ENCODE data around the gene MCF2L.

The MCF2L gene

GRCh38 chr13:112951674-112952371 is 17.2 kb upstream of the MCF2L start:
- DNase-seq, result no peak

GRCh38 chr13:112952759-112953551 is 16.1 kb upstream of the MCF2L start:
- DNase-seq, result no peak

DNA sequence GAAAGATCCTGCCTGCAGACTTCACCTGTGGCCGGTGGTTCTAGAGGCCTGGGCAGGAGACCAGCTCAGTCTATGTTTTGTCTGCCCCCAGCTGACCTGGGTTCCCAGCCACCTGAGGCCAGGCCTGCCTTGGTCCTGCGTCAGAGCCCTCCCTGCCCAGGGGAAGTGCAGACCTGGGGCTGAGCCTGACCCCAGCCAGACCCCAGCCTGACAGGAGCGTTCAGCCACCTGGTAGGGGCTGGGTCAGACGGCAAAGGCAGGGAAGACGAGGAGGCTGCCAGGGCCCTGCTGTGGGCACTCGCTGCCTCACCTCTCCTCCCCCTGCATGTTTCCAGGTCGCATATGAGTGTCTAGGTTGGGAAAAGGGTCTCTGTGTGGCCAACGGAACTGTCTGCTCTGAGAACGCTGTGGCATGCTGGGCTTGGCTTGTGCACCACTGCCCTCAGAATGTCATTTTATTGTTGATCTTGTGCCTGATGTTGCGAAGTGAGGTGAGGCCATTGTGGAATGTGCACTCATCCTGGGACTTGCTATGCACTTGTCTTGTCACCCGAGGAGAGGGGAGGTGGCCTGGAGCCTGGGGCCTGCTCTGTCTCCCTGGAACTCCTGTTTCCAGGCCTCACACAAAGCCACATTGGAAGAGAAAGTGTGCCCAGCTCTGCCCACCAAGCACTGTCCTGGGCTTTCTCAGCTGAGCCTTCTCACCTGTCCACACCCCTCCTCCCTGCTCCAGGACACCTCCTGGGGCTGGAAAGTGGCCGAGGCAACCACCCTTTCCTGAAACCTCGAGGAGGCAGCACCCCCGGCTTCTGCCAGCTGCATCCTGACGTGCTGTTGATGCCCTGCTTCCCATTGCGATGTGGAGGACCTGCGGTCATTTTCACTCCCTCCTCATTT is 15.2 kb upstream of the MCF2L start:
- DNase-seq, result no peak

GRCh38 chr13:112954488-112955270 is 14.3 kb upstream of the MCF2L start:
- no peak for DNase-seq

DNA sequence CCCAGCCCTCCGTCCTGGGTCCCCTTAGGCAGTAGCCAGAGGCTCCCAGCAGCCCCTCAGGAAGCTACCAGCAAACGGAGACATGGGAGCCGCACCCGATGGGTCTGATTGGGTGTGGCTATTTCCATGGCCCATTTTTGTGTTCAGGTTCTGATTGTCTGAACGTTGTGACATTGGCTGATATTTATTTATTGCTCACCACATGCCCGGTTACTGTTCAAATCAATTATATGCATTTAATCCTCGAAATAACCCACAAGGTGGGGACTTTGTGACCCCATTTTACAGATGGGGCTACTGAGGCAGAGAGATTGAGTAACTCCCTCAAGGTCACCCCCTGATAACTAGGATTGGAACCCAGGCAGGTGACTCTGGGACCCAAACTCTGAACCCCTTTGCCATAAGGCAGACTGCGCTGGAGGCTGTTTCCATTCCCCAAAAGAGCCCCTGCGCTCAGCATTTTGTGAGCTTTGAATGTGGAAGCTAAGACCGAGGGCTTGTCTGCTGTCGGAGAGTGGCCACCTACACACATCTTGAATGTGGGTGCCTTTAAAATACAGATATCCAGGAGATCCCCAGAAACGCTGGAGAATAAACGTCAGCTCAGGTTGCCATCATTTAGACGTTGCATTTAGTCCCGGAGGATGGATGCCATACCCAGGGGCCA is 13.6 kb upstream of the MCF2L start:
- no peak for DNase-seq

GRCh38 chr13:112955956-112956355 is 13.1 kb upstream of the MCF2L start:
- no peak for DNase-seq

- no peak for DNase-seq
Measured at GRCh38 chr13:112956571-112957294, 12.3 kb upstream of the MCF2L start.

DNA sequence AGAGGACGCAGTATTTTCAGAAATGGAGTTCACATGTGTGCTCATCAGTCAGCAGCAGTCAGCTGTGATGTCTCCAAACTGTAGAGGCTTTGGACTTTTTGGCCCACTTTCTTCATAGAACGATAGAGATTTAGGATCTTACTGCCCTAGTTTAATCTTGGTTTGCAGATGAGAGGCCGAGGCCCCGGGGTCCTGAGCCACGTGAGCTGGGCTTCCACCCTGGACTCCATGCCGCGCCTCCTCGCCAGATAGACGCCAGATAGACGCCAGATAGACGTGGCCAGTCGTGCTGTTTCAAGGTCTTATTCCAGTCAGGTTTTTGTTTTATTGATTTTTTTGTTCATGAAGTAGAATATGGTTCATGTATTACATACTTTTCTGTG is 11.7 kb upstream of the MCF2L start:
- DNase-seq, result no peak

DNA sequence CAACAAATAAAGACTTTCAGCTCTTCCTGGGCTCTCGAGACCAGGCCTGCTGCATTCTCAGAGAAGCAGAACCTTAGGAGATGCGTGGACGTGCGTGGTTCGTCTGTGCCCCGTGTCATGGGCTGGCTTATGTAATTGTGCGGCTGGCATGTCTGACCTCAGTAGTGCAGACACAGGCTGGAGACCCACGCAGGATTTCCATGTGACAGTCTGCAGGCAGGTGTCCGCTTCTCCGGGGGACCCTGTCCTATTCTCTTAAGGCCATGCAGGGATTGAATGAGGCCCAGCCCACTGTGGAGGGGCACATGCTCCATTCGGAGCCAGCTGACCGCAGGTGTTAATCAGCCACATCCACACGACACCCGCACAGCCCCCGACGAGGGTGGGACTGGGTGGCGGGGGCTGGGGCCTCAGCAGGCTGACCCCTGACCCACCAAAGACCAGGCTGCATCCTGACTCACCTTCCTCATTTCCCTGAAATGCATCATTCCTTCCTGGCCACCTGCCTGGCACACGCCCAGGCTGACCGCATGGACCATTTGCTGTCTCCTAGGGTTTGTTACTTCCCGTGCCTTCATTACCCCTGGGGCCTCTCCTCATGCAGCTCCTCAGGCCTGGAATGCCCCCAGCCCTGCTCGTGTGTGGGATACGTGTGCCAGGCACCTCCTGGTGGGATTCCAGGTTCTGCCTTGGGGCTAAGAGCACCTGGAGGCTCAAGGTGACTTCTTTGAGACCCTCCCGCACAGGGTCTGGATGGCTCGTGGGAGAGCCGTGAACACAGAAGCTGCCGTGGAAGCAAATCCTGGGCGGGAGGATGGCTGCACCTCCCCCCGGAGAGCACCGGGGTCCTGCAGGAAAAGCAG is 10.7 kb upstream of the MCF2L start:
- DNase-seq, result no peak

- DNase-seq, result no peak
Measured at GRCh38 chr13:112959206-112959605, 9.8 kb upstream of the MCF2L start.

DNA sequence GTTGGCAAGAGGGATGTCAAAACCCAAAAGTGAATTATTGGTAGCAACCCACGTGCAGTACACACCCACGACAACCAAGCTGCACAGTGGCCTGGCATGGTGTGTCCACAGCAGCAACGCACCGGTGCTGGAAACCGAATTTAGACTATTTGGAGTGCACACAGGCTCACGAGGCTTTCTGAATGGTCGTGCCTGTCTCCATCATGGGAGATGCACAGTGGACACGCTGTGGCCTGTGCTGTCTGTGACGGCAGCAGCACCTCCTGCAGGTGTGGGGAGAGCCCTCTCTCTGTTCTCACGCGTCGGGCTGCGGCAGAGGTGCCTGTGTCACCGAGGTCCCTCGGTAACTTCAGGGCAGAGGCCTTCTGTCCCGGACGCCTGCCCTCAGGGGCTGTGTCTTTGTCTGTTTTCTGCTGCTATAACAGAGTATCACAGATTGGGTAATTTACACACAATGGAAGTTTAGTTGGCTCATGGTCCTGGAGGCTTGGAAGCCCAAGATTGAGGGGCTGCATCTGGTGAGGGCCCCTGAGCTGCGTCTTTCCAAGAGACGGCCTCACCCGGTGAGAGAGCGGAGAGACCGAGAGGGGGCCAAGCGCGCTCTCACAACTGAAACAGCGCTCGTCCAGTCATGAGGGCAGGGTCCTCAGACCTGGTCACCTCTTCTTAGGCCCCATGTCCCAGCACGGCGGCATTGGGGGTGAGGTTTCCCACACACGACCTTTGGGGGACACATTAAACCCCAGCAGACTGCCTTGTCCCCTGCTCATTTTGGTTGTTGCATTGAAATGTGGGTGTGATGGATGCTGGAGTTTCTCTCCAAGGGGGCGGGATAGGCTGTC is 9.1 kb upstream of the MCF2L start:
- DNase-seq, result no peak

- no peak for DNase-seq
Measured at GRCh38 chr13:112960706-112961105, 8.3 kb upstream of the MCF2L start.

- no peak for DNase-seq
Measured at GRCh38 chr13:112961457-112962369, 7.3 kb upstream of the MCF2L start.

GRCh38 chr13:112962396-112962795 is 6.6 kb upstream of the MCF2L start:
- DNase-seq, result no peak

DNA sequence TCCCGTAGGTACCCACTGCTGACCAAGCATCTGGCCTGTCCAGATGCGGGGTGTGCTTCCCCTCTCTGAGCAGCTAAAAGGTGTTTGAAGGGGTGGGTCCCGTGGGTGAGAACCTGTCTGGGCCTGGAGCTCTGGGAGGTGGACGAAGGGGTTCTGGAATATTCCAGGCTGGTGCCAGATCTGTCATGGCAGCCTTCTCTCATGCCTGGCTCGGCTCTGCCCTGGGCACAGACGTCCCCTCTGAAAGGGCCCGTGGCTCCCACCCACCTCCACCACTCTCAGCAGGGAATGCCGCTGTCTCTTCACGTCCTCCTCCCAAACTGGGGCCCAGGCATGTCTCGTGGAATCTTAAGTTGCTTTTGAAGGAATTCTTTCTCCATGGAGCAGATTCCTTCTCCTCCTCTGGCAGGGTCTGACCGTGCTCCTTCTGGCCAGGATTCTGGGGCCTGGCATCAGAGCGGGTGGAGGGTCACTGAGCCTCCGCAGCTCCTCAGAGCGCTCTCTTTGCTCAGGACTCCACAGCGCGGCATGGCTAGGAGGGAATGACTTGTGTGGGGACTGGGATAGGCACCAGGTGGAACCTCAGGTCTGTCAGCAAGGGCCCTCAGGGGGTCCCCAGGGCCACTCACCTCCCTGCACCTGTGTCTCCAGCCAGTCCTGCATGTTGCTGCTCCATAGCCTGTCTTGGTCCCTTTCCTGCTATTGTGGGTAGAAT is 5.9 kb upstream of the MCF2L start:
- no peak for DNase-seq

- DNase-seq, result no peak
Measured at GRCh38 chr13:112963641-112964040, 5.4 kb upstream of the MCF2L start.

DNA sequence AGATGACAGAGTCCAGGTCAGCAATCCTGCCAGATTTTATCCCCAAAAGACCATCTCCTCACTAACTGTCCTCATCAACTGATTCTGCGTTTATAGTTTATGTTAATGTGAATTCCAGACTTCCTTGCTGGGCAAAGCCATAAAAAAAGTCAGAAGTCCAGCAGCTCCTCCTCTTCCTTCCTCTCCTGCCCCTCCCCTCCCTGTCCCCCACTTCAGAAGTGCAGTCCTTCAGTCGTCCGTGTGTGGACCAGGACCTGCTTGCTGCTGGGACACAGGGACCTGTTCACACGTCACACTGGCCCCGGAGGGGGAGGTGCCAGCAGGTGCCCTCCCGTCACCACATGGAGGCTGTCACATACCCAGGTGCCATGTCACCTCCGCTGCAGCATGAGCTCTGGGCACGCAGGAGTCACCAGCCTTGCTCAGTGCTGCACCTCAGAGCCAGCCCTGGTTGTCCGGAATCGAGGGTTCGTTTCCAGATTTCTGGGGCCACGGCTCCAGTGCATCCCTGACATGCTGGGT is 4.0 kb upstream of the MCF2L start:
- DNase-seq, result no peak

Measured in DMS 273 treated with DMSO at 0.1 percent for 48 hours (cell line).